Lower lobe of right lung (tissue), 2 donors: ENCODE measurements around the gene PTPRM. TPM values are rescaled to one million over a fixed set of nuclear protein-coding genes. Genes with fewer than 3 reads are reported as not detected.

Experiments used
- ATAC-seq, 2 donors: fragments of 200-7000 bp; cut with Tn5 transposase; one replicate each; pipeline ENCODE4 v1.9.1; 2020 to 2022; ENCODE audit warnings: mild to moderate bottlenecking in 2 of 2, moderate library complexity in 2 of 2
- DNase-seq: peaks from one replicate; pipeline ENCODE4 v3.0.0-alpha.2; 2020
- H3K27ac ChIP-seq: fragments of 200-600 bp; one replicate; pipeline ENCODE4 v1.8.0; 2022
- H3K27me3 ChIP-seq: fragments of 200-600 bp; one replicate; pipeline ENCODE4 v1.8.0; 2022; ENCODE audit warnings: low read depth
- H3K36me3 ChIP-seq: fragments of 200-600 bp; one replicate; pipeline ENCODE4 v1.8.0; 2022; ENCODE audit warnings: mild to moderate bottlenecking
- H3K4me1 ChIP-seq: fragments of 200-600 bp; one replicate; pipeline ENCODE4 v1.8.0; 2022
- H3K4me3 ChIP-seq: fragments of 200-600 bp; one replicate; pipeline ENCODE4 v1.8.0; 2022; ENCODE audit warnings: mild to moderate bottlenecking
- H3K9me3 ChIP-seq: fragments of 200-600 bp; one replicate; pipeline ENCODE4 v1.8.0; 2022
- CTCF ChIP-seq: fragments of 200-600 bp; IDR thresholded peaks from one replicate; pipeline ENCODE4 v1.8.0; 2022; ENCODE audit warnings: antibody characterized with exemption, mild to moderate bottlenecking
- intact Hi-C: fragments of 100-400 bp; cut with DNase I; formaldehyde crosslinking; loops from one replicate; pipeline ENCODE4 v1.11.0; 2022
- total RNA-seq: library from RNA; stranded (reverse); fragmentation: NEBNext Ultra II Directional; extraction: Animal tissue kit (Norgen Biotek cat#: 25700); gene quantifications from one replicate; pipeline ENCODE4 v1.2.1, GENCODE V29; 2021
- donor health status: DM: no; HTN: yes; CAD: no; lungs with severe emphysema.

Gene PTPRM
- total RNA-seq, 1 donor from 2014 or later: 85.2 TPM

- Histone ChIP-seq H3K27me3 (no peaks in the 10 kb centered on the region), H3K27ac (no peak overlapping the region), H3K4me1 (peaks cover 22% of the 10 kb centered on the region), H3K4me3 (no peak overlapping the region), H3K36me3 (no peaks in the 10 kb centered on the region), H3K9me3 (peaks cover 15% of the 10 kb centered on the region)
- ATAC-seq (peak in 1 of 2 donors; percentile 27), DNase-seq (no peak)
- no peak for TF ChIP-seq CTCF
- intact Hi-C loops: no loop called here
Measured at GRCh38 chr18:7817575-7818230, 250.6 kb downstream of the PTPRM start.

- no peak for ATAC-seq
- DNase-seq: no peak
- H3K27ac ChIP-seq: no peak overlapping the region
Measured at GRCh38 chr18:7821784-7822183, 254.7 kb downstream of the PTPRM start.

GRCh38 chr18:7822435-7823331 lies 255.6 kb downstream of the PTPRM start:
- H3K4me1 ChIP-seq: peaks cover 28% of the 10 kb centered on the region
- intact Hi-C loops: no loop called here
- H3K36me3 ChIP-seq: no peaks in the 10 kb centered on the region
- ATAC-seq (peak; percentile 41), DNase-seq (no peak)
- H3K27ac ChIP-seq: peak overlapping the region; percentile 39
- H3K27me3 ChIP-seq: no peaks in the 10 kb centered on the region
- TF ChIP-seq CTCF: no peak
- no peaks in the 10 kb centered on the region for H3K9me3 ChIP-seq
- H3K4me3 ChIP-seq: peak overlapping the region; percentile 6

More at GRCh38 chr18:7821784-7822183, 254.7 kb downstream of the PTPRM start:
- no peaks in the 10 kb centered on the region for H3K27me3 ChIP-seq
- no peak for TF ChIP-seq CTCF
- intact Hi-C loops: no loop called here
- H3K36me3 ChIP-seq: no peaks in the 10 kb centered on the region
- H3K4me3 ChIP-seq: no peak overlapping the region
- H3K4me1 ChIP-seq: peaks cover 35% of the 10 kb centered on the region
- H3K9me3 ChIP-seq: no peaks in the 10 kb centered on the region

- H3K27ac ChIP-seq: no peak overlapping the region
- intact Hi-C loops: no loop called here
Measured at GRCh38 chr18:7824970-7825369, 257.9 kb downstream of the PTPRM start.

GRCh38 chr18:7830468-7830867 lies 263.4 kb downstream of the PTPRM start:
- Histone ChIP-seq H3K36me3 (no peaks in the 10 kb centered on the region), H3K27ac (no peak overlapping the region), H3K9me3 (peaks cover 3% of the 10 kb centered on the region), H3K4me3 (no peak overlapping the region), H3K27me3 (no peaks in the 10 kb centered on the region), H3K4me1 (no peaks in the 10 kb centered on the region)
- no peak for TF ChIP-seq CTCF
- ATAC-seq: peak in 1 of 2 donors; percentile 57
- intact Hi-C loops: no loop called here
- DNase-seq: no peak

More at GRCh38 chr18:7824970-7825369, 257.9 kb downstream of the PTPRM start:
- no peak for DNase-seq
- TF ChIP-seq CTCF: no peak
- H3K9me3 ChIP-seq: no peaks in the 10 kb centered on the region
- no peak overlapping the region for H3K4me3 ChIP-seq
- H3K36me3 ChIP-seq: no peaks in the 10 kb centered on the region
- H3K4me1 ChIP-seq: peaks cover 23% of the 10 kb centered on the region
- H3K27me3 ChIP-seq: no peaks in the 10 kb centered on the region
- ATAC-seq: no peak
